ENCODE results near the gene CACNA2D2.

The CACNA2D2 gene

DNA sequence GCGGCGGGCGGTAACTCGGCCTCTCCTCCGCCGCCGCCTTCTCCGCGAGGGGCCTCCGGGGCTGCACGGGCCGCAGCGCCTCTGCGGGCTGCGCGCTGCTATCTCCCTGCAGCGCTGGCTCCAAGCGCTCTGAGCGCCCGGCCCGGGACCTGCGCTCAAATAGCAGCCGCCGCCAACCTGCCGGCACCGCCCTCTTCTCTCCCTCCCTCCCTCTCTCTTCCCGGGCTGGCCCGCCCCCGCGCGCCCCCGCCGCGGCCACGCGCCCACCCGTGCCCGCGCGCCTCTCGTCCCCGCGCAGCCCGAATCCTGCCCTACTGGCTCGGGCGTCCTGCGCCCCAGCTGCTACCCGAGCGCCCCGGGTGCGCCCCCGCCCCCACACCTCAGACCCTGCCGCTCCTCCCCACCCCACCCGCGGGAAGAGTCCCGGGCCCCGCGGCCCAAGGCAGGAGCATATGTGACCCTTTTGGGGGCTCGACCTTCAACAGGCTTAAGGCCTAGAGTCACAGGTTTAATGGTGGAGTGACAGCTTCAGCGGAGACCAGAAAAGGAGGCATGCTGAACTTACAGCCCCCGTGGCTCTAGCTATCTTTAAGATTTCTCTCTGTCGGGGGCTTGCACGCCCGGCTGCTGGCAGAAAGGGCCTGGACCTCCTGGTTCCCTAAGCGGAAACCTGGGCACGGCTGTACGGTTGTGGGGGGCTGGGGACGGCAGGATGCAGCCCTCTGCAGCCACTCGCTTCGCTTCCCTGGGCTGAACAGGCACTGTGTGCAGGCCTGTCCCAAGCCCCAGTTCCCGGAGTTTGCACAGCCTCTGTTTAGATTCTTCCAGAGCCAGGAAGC, at the start of gene CACNA2D2:
Gene CACNA2D2, minus strand, starts transcription at position 131 of the 839 bp plus-strand sequence. CDS start 211 bp downstream, outside the sequence.
- DNase-seq (ENCODE audit: low read depth in 2 of 2): peak; percentile 27 to 30

DNA sequence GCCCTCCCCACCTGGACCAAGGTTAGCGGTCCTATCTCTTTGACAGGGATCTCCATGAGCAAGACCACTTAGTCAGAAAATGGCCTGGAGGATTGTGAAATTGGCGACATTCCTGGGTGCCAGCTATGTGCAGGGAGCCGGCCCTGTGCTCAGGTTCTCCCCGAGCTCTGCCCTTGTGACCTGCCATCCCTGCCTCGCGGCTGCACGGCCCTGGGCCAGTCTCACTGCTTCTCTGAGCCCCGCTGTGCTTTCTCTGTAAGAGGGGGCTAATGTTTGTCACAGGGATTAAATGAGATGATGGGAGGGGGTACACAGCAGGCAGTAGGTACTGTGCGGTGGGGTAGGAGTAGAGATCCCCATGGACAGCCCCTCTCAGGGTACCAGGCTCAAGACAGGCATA, 49.2 kb upstream of the CACNA2D2 start:
- DNase-seq (ENCODE audit: low read depth in 2 of 2): no peak

DNA sequence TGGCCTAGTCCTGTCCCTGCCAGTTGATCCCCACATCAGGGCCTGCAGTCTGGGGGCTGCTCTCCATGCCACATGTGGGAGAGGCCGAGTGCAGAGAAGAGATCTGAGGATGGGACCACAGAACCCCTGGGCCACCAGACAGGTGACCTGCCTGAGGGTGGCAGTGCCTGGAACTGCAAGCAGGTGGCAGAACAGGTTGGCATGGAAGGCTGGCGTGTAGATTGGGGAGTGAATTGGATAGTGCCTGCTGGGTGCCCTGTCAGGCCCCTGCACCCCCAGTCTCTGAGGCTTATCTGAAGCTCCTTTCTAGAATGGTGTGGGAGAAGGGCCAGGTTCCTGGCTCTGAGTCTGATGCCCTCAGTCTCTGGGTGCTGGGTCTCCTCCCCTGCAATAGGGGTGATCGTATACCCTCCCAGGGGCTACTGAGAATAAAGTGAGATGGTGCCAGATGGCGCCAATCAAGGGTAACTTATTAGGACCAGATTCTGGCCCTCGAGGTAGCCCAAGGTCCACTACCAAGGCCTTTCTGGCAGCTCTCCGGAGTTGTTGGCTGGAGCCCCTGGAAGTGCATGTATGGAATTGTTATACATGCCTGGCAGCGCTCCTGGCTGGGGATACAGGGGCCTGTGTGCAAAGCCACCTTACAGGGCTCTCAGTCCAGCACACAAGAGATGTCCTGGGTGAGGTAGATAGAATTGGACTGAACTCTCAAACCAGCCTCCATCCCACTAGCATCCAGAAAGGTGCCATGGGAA, 48.4 kb upstream of the CACNA2D2 start:
- no peak for DNase-seq (ENCODE audit: low read depth in 2 of 2)

DNA sequence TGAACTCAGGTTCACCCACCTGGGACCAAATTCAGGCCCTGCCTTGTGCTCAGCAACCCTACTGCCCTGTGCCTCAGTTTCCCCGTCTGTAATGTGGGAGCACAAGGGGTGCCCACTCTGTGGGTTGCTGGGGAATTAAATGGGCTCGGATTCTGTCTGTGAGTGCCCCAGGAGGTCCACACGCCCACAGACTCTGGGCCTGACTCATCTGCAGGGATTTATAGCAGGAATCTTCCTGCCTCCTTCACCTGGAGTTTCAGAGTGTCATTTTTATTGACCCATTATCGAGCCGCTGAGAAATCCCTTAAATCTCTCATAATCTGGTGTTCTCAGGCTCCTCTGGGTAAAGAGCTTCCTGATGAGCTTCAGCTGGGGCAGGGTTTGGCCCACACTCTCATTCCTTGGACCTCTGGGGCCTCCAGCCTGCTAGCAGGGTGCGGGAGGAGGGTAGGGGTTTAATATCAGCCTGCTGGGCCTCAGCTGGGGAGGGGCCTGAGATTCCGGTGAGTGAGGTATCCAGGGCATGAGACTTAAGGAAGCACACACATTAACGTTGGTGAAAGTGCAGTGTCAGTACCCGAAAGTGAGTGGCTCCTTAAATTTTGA, 47.7 kb upstream of the CACNA2D2 start:
- no peak for DNase-seq (ENCODE audit: low read depth in 2 of 2)

DNA sequence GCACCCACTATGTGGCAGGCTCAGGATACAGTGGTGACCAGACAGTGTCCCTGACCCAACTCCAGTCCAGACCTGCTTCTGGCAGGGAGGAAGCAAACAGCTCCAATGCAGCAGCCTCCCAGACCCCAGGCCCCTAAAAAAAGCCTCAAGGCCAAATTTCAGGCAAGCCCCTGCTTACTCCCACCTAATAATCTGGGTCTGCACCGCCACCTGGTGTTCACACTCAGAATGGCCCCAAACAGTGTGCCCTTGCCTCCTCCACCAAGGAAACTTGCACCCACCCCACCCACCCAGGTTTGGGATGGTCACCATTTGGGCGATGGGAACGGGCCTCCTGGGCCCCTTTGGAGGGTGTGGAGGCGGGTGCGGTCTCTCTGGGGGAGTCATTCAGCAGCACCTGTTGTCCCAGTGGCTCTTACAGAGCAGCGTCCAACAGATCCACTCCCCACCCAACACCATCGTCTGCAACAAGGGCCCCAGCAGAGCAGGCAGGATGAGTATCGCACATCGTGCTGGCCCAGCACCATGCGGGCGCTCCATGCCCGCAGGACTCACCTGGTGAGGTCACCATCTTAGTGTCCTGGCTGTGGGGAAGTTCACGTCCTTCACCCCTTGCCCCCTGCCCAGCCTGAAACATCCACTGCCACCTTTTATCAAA, 46.8 kb upstream of the CACNA2D2 start:
- DNase-seq (ENCODE audit: low read depth in 2 of 2): peak; percentile 51 to 69

DNA sequence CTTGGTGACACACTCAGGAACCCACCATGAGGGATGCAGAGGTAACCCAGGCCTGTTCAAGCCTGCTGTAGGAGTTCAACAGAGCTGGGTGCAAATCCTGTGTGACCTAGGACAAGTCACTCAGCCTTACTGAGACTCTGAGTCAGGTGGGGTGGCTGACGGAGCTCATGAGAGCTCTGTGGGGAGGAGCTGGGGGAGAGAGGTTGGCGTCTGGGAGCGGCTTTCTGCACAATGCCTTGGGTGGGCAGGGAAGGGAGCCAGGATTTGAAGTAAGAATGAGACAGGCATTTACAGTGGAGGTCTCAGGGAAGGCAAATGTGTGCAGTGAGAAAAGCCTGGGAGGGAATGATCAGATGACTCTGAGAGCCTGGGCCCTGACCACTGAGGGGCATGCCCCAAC, 45.8 kb upstream of the CACNA2D2 start:
- no peak for DNase-seq (ENCODE audit: low read depth in 2 of 2)

DNA sequence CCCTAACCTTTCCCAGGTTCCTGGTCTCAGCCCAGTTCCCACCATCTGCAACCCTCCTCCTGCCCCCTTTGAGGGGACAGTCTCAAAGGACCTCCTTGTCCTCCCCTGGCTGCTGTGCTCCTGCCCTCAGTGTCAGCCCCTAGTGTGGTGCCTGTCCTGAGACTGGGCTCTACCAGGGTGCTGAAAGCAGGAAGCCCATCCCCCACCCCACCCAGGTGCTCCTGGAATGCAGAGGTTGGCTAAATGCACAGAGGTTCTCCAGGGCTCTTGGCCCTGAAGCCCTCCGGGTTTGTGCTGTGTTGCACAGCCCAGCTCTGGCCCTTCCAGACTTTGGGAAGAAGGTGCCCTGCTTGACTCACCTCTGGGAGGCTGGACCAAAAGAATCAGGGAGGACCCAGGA, 42.3 kb upstream of the CACNA2D2 start:
- no peak for DNase-seq (ENCODE audit: low read depth in 2 of 2)

DNA sequence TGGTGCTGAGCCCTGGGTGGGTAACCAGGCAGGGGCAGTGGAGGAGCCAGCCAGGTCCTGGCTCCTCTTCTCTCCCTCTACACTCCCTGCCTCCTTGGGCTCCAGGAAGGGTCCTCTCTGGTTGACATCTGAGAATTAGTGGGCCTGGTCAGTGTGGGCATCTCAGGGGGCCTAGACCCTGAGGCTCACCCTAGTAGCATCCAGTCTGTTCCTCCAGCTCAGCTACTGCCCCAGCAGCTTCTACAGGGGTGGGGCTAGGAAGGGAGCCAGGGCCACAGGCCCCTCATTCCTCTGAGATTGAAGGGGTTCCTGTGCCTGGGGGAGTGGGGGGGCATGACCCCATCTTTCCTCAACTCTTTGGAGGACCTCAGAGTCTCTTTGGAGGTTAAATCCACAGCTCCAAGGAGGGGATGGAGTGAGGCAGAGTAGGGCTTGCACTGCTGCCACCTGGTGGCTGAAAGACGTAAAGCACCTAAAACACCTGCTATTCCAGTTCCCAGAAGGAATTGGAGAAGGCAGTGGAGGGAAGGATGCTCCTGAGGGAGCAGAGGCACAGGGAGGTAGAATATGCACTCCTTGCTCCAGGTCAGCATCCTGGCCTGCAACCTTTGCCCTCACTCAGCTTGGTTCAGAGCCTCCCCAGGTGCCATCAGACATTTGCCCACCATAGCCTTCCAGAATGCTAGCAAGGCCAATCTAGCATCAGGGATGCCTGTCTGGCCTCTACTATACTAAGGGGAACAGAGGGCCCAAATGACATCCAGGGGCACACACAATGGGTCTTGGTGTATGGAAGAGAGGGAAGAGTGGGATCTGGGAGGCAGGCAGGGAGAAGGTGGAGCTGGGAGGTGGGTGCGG, 39.0 kb upstream of the CACNA2D2 start:
- DNase-seq (ENCODE audit: low read depth in 2 of 2): peak in 1 of 2 donors; percentile 55

DNA sequence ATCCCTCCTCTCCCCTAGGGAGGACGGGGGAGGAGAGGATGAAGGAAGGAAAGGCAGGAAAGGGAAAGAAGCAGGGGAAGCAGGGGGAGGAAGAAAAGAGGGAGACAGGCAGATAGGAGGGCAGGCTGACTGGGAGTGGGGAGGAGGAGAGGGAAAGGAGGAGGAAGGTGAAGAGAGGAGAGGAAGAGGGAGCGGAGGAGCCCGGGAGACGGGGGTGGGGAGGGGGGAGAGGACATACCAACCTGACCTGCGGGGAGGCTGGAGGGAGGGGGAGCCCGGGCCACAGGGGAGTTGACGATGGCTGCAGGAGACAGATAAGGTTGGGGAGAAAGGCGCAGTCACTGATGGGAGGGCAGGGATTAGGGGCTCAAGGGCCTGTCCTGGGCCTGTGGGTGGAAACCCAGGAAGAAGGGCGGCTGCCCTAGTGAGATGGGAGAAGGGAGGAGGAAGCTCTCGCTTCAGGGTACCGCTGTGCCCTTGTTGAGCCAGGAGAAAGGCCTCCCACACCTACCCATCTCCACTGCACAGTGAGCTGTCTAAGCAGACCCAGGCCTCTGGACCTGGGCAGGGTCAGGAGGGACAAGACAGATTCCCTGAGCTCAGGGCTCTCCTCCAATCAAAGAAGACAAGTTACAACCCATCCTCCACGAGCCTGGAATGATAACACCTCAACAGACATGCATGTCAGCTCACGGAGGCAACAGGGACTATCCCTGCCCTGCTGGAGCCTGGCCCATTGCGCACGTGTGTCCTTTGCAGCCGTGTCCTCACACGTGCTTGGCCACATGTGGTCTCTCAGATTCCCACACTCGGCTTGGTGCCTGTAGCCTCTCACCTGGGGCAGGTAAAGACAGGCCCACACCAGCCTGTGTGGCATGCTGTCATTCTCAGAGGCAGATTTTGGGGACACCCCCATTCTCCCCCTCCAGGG, 36.2 kb upstream of the CACNA2D2 start:
- DNase-seq (ENCODE audit: low read depth in 2 of 2): no peak

DNA sequence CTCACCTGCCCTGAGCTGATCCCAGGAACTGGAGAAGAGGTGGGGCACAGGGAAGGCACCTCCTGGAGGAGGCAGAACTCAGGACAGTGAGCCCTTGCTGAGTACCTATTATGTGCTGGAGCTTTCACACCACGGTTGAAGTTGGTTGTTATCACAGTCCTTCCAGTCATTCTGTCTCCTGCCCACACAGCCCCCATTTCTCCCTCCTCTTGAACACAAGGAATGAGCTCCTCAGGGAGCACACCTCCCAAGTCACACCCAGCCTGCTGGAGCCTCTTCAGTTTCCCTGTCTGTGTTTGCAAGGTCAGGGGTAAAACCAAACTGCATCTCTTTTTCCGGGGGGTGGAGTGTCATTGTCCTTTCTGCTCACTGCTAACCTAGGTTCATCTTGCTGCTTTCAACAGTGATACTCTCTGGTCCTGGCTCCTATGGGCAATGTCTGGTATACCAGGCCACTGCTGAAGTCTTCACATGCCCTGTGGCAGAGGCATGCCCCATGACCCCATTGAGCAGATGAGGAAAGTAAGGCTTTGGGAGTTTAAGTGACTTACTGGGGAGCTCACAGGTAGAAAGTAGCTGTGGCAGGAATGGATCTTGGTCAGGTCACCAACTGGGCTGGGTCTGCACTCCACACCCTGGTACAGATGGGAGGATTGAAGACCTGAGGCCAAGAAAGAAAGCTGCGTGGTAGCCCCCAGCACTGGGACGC, 34.1 kb upstream of the CACNA2D2 start:
- no peak for DNase-seq (ENCODE audit: low read depth in 2 of 2)

DNA sequence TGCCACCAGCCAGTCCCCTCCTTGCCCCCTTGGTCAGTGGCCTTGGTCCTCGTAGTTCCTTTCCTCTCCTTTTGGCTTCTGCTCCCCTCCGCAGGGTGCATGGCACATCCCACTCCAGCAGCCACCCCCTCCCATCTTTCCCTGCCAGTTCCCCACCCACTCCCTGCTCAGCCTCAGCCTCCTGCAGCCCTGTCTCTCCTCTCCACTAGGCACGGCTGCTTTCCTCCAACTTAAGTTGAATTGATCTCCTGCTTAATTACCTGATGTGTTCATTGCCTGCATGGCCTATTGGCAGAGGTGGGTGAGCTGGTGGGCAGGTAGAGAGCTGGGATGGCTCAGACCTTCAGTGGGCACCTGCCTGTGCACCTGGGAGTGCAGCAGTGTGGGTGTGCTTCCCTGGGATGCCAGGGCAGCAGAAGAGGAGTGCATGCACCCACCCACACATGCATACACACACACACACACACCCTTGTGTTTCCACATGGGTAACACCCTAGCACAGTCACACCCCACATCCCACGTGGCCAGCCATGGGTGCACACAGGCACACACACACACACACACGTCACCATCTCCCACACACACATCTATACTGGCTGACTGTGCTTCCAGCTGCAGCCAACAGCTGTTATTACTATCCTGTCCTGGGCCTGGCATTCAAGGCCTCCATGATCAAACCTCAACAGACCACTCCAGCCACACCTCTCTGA, 33.2 kb upstream of the CACNA2D2 start:
- no peak for DNase-seq (ENCODE audit: low read depth in 2 of 2)

DNA sequence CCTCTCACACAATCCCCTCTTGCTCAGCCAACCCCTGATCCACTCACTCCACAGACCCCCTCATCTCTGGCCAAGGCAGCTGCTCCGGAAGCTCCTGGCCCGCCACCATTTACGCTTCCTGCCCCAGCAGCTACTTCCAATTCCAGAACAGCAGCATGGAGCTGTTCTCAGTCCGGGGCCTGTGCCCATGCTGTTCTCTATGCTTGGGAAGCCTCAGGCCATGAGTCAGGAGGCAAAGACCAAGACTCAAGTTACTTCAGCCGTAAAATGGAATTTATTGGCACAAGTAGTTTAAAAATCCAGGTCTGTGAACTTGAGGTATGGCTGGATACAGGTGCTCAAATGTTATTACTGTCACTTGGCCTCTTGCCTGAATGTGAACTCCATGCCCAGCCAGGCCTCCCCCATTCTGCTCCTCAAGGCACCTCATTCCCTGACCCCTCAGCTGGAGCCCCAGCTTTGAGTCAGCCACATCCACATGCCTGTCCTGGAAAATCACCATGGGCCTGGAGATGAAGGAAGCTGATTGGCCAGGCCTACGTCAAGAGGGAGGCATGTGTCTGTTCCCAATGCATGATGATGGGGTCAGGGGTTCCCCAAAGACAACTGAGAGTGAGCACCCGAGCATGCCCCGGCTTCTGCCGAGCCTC, 31.4 kb upstream of the CACNA2D2 start:
- no peak for DNase-seq (ENCODE audit: low read depth in 2 of 2)

DNA sequence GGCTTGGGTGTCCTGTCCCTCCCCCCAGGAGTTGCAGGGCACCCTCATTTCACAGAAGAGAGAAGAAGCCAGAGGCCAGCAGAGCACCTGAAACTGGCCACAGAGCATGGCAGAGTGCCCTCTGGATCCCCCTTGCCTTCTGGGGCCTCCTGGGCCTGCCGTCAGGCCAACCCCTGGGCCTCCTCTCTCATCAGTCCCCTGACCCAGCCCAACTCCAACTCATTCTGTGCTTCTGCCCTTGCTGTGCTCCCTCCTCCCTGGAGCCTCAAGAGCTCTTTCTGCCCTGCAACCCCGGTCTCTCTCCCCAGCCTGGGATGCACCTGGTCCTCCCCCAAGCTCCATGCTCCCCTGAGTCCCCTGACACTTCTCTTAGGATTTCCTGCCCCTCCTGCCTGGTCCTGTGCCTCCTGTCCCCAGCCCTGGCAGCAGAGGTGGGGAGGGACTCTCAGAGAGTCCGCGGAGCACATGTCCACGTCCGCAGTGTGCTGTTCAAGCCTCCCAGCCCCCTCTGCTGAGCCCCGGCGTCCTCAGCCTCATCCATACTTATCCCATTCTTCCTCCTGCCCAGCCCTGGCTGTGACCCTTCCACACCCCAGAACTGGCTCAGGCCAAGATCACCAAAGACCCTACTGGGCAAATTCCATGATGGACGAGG, 30.5 kb upstream of the CACNA2D2 start:
- no peak for DNase-seq (ENCODE audit: low read depth in 2 of 2)

DNA sequence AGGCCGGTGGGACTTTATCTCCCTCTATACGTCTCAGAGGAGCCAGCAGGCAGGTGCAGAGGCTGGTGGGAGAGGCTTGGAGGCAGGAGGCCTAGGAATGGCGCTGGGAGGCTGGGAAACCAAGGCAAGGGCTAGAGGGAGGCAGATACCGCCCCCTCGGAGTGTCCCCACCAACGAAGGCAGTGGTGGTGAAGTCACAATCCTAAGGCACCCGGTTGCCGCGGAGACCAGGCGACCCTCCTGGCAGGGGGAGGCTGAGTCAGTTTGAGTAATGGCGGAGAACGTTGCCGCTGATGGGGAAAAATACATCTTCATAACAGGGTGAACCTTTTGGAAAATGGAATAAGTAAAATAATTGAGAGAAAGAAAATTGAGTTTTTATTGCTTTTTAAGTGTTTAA, 29.9 kb upstream of the CACNA2D2 start:
- DNase-seq (ENCODE audit: low read depth in 2 of 2): no peak

DNA sequence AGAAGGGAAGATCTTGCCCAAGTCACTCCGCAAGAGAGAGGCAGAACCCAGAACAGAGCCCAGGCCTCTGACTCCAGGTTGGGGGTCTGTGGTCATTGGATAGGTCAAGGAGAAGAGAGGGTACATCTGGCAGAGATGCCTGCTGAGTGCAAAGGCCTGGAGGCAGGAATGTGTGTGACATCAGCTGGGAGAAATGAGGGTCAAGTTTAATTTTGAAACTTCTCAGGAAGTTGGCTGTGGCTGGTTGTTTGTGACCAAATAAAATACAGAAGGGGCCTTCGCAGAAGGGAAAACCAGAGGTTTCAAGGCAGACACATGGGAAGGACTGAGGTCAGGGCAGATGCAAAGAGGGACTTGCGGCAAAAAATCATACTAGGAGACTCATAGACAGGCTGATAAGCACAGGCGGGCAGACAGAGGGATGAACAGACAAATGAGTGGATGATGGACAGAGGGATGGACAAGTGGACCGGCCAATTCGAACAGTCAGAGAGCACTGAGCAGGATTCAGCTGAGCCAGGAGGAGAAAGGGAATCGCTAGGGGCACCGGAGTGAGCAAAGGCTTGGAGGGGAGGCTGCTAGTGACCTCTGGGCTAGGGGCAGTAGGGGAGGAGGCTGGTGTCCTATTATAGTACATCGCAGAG, 28.8 kb upstream of the CACNA2D2 start:
- no peak for DNase-seq (ENCODE audit: low read depth in 2 of 2)

DNA sequence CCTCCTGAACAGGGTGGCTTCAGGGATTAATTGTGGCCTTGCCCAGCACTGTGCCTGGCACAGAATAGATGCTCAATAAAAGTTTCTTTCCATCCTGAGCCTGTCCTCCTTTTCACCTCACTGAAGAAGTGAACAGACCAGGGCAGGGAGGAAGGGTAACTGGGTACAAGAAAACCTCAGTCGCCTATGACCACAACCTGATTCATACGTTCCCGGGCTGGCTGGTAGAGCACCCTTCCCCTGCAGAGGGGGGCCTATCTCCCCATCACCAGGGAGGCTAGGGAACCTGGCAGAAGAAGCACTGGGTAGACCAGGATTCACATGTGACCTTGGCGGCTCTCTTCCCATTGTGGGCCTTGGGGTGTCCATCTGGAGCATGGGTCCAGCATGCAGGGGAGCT, 27.8 kb upstream of the CACNA2D2 start:
- no peak for DNase-seq (ENCODE audit: low read depth in 2 of 2)
